Measurements from ENCODE around the gene MMP15.

Gene MMP15

DNA sequence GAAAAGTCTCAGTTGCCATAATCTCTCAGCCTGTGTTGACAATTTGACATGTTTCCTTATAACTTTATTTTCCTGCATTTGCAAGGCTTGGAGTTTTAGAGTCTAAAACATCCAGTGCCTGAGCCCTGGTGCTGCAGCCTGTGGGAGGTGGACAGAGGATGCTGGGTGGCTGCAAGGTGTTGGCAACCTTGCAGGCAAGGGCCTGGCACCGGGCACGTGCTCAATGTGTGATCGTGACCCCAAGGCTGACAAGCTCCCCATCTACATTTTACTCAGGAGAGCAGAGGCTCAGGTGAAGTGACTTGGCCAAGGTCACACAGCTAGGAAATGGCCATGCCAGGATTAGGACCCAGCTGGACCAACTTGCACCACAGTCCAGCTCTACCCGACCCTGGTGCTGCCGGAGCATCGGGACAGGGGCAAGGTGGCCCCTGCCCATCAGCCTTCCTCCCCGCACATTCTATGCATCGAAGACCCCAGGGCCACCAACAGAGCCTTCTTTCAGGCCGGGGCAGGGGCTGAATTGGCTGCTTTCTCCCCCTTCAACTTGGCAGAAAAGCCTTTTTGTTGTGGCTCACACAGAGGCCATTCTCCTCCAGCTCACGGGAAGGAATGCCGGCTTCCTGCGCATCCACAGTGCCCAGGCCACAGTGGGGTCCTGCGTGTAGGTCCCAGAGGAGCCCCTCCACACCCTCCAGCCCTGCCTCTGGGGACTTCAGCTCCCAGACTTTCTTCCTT lies 23.1 kb downstream of the MMP15 start:
- Histone ChIP-seq H3K4me3 (ENCODE audit: low read depth in 1 of 2, low read length in 1 of 2) (no peak overlapping the region), H3K36me3 (no peaks in the 10 kb centered on the region), H3K9me3 (no peaks in the 10 kb centered on the region), H3K27ac (no peak overlapping the region), H3K27me3 (no peaks in the 10 kb centered on the region), H3K4me1 (ENCODE audit: control insufficient read depth in 1 of 2, insufficient read depth in 1 of 2, low read depth in 1 of 2, low read length in 1 of 2) (no peaks in the 10 kb centered on the region)
- TF ChIP-seq, protein P1, sequence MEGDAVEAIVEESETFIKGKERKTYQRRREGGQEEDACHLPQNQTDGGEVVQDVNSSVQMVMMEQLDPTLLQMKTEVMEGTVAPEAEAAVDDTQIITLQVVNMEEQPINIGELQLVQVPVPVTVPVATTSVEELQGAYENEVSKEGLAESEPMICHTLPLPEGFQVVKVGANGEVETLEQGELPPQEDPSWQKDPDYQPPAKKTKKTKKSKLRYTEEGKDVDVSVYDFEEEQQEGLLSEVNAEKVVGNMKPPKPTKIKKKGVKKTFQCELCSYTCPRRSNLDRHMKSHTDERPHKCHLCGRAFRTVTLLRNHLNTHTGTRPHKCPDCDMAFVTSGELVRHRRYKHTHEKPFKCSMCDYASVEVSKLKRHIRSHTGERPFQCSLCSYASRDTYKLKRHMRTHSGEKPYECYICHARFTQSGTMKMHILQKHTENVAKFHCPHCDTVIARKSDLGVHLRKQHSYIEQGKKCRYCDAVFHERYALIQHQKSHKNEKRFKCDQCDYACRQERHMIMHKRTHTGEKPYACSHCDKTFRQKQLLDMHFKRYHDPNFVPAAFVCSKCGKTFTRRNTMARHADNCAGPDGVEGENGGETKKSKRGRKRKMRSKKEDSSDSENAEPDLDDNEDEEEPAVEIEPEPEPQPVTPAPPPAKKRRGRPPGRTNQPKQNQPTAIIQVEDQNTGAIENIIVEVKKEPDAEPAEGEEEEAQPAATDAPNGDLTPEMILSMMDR (IDR thresholded peaks at IDR 0.05) = no peak

DNA sequence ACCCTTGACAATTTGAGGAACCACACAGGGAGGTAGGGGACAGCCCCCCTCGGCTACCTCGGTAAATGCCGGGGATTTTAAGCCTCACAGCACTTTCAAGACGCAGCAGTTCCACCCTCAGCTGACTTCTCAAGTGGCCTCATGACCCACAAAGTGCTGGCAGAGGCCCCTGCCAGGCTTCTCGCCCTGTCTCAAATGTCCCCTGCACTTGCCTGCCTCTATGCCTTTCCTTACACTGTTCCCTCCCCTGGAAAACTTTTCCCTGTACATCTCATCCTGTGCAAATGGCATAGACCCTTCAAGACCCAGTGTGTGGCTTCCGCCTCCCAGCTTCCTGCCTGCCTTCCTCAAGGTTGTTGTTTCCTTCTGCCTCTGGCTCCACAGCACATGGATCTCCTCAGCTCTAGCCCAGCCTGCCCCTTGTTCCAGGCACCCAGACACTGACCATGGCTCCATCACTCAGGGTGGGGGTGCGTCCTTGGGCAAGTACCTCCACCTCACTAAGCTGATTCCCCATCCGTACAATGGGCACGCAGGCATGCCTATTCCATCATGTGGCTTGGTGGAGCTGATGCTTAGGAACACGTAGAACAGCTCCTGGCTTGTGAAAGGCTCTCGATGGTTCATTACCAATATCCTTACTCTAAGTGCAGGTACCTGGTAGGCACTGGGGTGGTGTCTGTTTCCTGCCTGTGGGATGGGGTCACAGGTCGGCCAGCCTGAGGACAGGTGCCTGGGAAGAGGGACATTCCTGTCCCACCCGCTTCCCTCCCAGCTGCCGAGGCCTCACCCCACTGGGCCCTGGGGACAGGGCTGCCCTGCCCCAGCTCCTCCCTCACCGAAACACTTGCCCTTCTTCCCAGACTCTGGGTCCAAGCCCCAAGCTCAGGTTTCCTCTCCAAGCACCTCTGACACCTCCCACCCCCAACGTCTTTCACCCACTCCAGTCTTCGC lies 24.0 kb downstream of the MMP15 start:
- Histone ChIP-seq H3K4me3 (ENCODE audit: low read depth in 1 of 2, low read length in 1 of 2) (no peak overlapping the region), H3K27me3 (no peaks in the 10 kb centered on the region)
- TF ChIP-seq, protein P1 (IDR thresholded peaks at IDR 0.05) = no peak

DNA sequence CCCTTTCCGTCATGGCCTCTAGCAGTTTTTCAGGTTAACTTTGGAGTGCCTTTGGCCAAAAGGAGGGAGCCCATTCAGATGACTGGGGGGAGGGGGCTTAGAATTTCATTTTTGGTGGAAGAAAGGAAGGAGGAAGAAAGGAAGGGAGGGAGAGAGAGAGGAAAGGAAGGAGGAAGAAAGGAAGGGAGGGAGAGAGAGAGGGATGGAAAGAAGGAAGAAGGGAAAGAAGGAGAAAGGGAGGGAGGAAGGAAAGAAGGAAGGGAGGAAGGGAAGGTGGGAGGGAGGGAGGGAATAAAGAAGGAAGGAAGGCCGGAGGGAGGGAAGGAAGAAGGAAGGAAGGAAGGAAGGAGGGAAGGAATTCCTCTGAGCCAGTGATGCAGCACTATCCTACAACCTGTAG lies 25.7 kb downstream of the MMP15 start:
- no peaks in the 10 kb centered on the region for H3K9me3 ChIP-seq
- H3K27ac ChIP-seq = no peak overlapping the region
- TF ChIP-seq, protein P1 (IDR thresholded peaks at IDR 0.05) = no peak
- H3K4me3 ChIP-seq (ENCODE audit: low read depth in 1 of 2, low read length in 1 of 2) = no peak overlapping the region
- H3K36me3 ChIP-seq = no peaks in the 10 kb centered on the region
- no peaks in the 10 kb centered on the region for H3K4me1 ChIP-seq (ENCODE audit: control insufficient read depth in 1 of 2, insufficient read depth in 1 of 2, low read depth in 1 of 2, low read length in 1 of 2)
- no peaks in the 10 kb centered on the region for H3K27me3 ChIP-seq

More for the DNA sequence above, 24.0 kb downstream of the MMP15 start:
- Histone ChIP-seq H3K4me1 (ENCODE audit: control insufficient read depth in 1 of 2, insufficient read depth in 1 of 2, low read depth in 1 of 2, low read length in 1 of 2) (no peaks in the 10 kb centered on the region), H3K9me3 (no peaks in the 10 kb centered on the region), H3K36me3 (no peaks in the 10 kb centered on the region), H3K27ac (no peak overlapping the region)

GRCh38 chr16:58051821-58052603 lies 26.5 kb downstream of the MMP15 start:
- Histone ChIP-seq H3K36me3 (no peaks in the 10 kb centered on the region), H3K9me3 (no peaks in the 10 kb centered on the region), H3K27me3 (no peaks in the 10 kb centered on the region), H3K27ac (no peak overlapping the region), H3K4me3 (ENCODE audit: low read depth in 1 of 2, low read length in 1 of 2) (no peak overlapping the region), H3K4me1 (ENCODE audit: control insufficient read depth in 1 of 2, insufficient read depth in 1 of 2, low read depth in 1 of 2, low read length in 1 of 2) (no peaks in the 10 kb centered on the region)
- TF ChIP-seq, protein P1 (IDR thresholded peaks at IDR 0.05) = no peak

- H3K36me3 ChIP-seq = no peaks in the 10 kb centered on the region
- no peak overlapping the region for H3K4me3 ChIP-seq (ENCODE audit: low read depth in 1 of 2, low read length in 1 of 2)
- H3K4me1 ChIP-seq (ENCODE audit: control insufficient read depth in 1 of 2, insufficient read depth in 1 of 2, low read depth in 1 of 2, low read length in 1 of 2) = no peaks in the 10 kb centered on the region
- TF ChIP-seq, protein P1 (IDR thresholded peaks at IDR 0.05) = no peak
- no peak overlapping the region for H3K27ac ChIP-seq
- H3K9me3 ChIP-seq = no peaks in the 10 kb centered on the region
- no peaks in the 10 kb centered on the region for H3K27me3 ChIP-seq
Measured at GRCh38 chr16:58053682-58054005, 28.1 kb downstream of the MMP15 start.
